Hematopoietic multipotent progenitor cell treated with erythropoietin and hydrocortisone succinate and interleukin-3 and kit ligand, for 17 days (in vitro differentiated cells): Measurements from ENCODE around the gene TMEM204.
A peak's percentile ranks its signal among the peaks of the same experiment; 100 is the strongest.

Experiments used
- DNase-seq: peaks from one replicate; pipeline ENCODE4 v3.0.0-alpha.2; 2015; ENCODE audit warnings: low spot score

TMEM204 gene

DNA sequence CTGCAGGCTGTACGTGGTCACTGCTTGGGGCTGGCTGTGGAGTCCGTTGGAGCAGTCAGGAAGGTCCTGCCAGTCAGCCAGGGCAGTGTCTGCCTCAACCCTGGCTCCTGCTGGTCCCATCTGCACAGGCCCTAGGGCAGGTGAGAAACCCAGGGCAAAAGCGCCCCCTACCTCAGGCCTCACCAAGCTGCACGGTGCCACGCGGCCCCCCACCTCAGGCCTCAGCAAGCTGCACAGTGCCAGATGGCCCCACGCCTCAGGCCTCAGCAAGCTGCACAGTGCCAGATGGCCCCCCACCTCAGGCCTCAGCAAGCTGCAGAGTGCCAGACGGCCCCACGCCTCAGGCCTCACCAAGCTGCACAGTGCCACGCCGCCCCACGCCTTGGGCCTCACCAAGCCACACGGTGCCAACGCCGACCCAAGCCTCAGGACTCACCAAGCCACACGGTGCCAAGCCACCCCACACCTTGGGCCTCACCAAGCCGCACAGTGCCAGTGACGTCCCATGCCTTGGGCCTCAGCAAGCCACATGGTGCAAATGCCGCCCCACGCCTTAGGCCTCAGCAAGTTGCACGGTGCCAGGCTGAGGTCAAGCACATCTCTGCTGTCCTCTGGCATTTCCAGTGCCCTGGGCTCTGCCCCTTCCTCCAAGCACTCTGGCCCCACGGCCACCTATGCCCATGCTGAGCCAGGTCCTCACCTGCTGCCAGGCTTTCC is 5.5 kb downstream of the TMEM204 start:
- no peak for DNase-seq

DNA sequence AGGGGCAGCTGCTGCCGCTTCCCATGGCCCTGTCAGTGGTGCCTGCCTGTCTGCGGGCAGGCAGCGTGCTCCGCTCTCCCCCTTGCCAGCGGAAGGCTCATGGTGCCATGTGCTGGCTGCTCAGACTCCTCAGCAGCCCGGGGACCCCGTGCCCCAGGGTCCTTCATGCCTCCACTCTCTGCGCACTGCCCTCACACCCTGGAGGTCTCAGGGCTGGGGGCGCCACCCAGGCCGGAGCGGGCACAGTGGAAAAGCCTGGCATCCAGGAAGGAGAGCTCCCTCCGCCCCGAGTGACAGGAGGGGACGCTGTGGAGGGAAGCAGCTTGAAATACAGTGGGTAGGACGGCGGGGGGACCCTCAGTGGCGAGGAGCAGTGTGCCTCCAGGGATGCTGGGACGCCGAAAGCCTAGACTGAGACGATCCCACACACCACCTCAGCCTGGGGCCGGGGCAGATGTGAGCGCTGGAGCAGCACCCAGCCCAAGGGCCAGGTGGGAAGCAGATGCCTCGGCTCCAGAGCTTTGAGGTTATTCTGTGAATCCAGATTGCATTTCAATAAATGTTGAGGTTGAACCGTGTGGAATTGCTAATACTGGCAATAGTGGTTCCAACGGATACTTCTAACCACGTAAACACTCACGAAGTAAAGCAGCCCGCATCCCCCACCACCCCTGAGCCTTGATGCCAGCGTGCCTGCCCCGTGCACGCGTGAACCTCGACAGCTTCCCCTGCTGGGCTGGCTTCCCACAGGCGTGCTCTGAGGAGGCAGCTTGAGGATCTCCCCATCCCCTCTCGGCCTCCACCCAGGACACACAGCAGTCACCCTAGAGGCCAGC is 6.5 kb downstream of the TMEM204 start:
- no peak for DNase-seq

DNA sequence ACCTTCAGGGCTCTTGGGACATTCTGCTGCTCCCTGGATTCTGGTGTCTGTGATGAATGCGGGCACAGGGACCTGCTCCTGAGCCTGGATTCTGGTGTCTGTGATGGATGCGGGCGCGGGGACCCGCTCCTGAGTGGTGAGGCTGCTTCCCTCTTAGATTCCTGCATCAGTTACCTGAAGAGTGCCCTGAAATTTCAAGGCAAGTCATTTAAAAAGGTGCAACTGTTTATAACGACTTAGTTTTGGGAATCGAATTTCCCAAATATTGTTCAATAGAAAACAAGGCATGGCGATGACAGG is 7.0 kb downstream of the TMEM204 start:
- DNase-seq = no peak

DNA sequence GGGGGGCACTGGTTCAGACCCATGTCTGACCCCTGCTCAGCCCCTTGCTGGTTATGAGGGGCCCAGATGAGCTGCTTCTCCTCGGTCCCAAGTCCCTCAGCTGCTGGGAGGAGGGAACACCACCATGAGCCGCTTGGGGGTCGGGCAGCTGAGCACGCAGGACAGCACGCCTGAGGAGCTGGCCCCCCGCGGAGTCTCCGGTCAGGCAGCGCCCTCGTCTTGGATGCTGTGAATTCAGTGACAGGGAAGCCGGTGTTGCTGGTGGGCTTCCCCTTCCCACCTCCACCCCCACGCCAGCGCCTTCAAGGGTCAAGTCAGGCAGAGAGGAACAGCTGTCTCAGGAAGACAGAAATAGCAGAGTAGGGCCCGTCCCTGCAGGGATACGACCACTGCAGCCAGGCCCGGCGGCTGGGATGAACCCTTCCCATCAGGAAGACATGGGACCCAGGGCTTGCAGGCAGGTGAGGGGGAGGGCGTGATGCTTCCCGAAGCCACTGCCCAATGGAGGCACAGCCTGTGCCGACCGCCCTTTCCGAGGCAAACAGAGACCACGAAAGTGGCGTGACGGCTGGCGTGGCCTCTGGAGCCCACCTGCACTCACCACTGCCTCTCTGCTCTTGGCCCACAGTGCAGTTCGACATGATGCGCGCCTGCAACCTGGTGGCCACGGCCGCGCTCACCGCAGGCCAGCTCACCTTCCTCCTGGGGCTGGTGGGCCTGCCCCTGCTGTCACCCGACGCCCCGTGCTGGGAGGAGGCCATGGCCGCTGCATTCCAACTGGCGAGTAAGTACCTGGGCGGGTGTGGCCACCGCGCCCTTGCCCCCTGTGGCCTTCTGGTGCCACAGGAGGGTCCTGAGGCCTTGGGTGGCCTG is 8.1 kb downstream of the TMEM204 start:
- no peak for DNase-seq

DNA sequence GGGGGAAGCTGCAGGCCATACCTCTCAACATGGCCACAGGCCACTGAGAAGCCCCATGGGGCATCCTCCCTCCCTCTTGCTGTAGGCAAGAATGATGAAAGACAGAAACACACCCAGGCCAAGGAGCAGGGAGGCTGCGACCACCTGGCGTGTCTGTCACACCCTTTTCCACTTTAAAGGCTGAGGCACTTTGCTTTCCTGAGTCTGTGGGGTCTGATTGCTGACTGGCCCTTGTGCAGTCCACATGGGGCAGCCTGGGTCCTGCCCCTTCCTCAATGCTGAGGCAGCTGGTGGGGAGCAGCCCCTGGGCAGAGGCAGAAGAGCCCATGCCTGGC is 8.7 kb downstream of the TMEM204 start:
- DNase-seq = no peak

DNA sequence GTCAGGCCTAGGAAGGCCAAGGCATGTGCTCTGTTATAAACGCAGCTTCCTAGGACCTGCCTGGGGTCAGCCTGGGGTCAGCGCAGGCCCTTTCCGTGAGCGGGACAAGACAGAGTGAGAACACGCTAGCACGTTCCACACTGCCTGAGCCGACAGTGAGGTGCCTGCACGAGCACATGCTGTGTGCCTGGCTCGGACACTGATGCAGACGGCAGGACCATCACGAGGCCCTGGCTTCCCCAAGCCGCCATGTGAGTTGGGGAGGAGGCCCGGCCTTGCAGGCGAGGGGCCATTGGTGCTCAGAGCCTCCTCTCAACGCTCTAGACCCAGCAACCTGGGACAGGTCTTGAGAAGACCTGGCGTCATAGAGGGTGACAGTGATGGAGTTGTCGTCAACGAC is 9.1 kb downstream of the TMEM204 start:
- no peak for DNase-seq

DNA sequence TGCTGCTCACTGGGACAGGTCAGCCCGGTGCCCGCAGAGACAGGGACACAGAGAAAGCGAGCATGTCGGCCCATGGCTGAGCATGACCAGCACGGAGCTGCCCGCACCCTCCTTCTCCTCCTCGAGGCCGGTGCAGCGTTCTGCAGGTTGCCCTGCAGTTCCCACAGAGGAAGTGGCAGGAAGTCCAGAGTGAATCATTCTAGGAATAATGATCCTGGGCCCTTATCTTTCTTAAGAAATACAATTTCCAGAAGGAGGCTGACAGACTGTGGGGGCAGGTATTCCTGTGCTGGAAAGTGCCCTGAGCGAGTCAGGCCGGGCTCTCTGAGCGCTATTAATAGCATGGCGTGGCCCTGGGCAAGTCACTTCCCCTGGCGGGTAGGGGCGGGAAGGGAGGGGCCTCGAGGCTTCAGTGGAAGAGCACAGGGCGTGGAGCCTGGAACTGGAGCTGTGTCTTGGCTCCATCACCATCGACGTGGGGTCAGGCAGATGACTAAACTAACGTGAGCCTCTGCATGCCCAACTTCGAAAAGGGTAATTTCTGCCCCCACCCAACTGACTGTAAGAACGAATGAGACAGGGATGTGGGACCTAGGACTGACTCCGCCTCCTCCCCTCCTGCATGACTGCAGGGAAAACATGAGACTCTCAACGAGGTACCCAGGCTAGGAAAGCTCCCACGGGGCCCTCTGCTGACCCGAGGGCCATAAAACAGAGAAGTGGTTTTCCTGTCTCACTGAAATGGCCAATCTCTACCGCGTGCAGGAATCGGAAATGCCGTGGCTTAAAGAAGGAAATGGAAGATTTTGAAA is 9.8 kb downstream of the TMEM204 start:
- peak; percentile 6 for DNase-seq

DNA sequence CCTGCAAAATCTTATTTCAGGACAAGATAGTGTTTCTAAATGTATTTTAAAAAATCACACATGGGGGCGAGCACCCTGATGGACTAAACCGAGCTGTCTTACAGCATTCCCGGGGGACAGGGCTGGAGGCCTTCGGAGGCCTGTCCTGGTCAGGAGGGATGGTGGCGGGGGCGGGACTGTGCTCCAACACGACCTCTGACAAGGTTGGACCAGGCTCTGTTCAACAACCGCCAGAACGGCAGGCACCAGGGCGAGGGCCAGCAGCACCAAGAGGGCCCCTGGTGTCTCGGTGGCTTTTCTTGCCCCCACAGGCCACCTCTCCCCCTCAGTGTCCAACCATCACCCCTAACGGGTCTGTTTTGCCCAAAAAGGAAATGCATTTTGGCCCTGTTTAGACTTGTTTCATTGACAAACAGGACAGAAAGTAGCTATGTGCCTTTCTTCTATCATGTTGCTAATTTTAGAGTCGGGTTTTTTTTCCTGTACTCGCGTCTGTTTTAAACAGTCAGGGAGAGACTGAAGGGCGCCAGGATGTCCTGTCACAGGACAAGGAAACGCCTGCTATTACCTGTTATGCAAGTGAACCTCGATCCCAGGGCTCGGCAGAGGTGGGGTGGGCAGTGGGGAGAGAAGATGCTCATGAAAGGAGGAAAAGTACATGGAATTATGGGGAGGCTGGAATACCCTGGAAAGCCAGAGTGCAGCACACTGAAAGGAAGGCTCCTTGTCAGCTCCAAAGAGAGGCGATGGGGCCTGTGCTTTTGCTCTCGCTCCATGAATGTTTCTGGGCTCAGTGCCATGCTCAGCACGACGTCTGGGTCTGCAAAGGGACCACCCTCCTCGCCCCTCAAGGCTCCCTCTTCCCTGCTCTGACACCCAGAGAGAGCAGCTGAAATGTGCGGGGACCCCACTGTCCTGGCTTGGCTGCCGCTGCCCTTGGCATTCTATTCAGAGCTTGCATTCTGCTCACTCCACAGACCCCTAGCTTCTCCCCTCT is 11.9 kb downstream of the TMEM204 start:
- DNase-seq = no peak

DNA sequence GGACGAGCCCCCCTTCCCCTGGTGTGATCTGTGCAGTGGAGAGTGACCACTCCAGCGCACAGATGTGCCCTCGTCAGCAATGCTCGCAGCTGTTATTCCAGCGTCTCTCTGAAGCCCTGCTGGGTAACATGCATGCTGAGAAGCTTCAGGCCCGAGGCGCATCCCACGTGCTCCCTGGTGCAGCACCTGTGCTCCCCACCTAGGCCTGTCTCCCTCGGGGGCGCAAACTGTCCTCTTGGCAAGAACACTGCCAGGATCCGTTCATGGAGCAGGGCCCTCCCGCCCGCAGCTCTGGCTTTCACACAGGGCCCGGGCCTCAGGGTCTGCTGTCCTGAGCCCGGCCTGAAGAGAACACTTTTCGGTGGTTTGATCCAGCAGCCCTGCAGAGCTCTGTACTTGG is 13.0 kb downstream of the TMEM204 start:
- DNase-seq = no peak

DNA sequence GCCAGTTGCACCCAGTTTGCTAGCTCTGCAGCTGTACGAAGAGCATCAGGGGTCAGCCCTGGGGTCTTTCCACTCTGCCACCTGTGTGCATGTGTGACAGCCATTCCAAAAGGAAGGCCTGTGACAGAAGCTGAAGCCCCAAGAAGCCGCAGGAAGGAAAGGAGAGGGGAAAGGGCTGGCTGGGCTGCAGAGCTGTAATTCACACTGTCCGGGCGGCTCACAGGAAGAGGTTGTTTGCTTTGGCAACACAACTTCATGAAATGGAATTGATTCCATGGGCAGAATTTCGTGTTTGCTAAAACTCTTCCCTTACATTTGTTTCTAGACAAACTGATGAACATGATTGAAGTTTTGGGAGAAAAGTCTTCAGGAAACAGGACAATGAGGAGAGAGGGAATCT is 14.8 kb downstream of the TMEM204 start:
- DNase-seq = no peak

DNA sequence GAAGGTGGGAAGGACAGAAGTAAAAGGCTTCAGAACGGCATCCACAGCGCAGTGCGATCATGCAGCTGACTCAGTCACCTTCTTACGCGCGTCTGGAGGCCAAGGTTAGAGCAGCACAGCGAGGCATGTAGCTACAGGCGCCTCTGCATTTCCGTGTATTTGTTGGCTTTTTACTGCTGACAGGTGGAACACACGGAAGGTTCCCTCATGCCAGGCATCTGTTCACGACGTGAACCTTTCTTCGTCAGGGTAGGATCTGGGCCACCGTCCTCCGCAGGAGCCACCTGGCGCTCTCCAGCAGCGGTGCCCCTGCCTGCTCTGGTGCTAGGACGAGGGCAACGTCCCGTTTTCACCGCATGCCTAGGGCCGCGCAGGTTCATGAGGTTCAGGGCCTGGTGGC is 15.3 kb downstream of the TMEM204 start:
- no peak for DNase-seq

DNA sequence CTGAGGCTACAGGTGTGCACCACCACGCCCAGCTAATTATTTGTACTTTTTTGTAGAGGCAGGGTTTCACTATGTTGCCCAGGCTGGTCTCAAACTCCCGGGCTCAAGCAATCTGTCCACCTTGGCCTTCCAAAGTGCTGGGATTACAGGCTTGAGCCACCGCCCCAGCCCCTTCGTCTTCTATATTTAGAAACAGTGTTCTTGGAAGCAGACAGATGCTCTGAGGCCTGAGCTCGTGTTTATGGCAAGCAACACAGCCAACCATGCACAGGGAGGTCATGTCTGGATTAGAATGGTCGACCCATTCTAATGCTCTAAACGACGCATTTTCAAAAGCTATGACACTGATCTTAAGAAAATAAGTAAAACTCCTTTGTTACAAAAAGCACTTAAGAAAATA is 16.6 kb downstream of the TMEM204 start:
- no peak for DNase-seq

DNA sequence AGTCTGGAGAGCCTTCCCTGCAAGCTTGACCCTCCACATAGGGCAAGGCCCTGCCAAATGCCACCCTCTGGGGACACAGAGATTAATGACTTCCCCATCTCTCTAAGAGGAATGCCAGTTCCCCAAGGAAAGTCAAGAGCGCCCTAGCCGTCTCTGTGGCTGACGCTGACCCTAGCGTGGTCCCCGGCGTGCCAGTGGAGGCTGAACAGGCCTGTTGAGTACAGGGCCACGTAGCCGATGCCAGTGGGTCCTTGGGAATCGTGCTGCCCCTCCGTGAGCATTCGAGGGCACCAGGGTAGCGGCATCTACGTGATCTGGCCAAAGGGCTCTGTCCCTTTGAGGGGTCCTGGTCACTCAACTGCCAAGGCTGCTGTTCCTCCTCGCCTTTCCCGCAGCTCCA is 17.2 kb downstream of the TMEM204 start:
- DNase-seq = no peak

DNA sequence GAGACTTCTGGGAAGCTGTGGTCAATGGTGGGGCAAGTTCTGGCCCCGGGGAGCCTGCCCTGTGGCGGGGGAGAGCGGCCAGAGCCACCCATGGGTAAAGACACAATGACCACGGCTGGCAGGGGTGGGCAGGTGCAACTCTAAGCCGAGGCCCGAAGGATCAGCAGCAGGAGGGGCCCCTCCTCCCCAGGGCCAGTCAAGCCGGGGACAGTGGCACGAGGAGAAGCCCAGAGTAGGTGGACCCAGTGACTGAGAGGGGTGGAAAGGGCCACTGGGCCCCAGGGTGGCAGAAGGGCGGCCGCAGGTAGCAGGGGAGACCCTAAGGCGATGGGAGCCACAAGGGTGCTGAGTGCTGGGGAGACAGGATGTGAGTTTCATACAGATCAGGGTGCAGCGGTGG is 17.7 kb downstream of the TMEM204 start:
- no peak for DNase-seq

DNA sequence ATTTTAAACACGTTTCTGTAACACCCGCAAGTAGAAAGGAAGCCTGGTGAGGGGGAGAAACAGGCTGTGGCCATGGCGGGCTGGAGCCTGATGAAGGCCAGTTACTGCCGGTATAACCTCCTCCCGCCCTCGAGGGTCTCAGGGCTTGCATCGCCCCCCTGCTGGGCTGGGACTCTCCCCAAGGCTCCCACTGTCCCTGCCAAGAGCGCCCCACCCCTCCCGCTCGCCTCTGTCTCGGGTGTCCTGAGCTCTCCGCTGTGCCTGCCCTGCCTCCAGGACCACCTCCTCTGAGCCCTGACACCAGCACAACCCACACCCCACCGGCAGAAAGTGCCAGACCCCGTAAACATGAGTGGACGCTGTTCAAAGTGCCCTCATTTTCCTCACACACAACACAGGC is 18.7 kb downstream of the TMEM204 start:
- no peak for DNase-seq

DNA sequence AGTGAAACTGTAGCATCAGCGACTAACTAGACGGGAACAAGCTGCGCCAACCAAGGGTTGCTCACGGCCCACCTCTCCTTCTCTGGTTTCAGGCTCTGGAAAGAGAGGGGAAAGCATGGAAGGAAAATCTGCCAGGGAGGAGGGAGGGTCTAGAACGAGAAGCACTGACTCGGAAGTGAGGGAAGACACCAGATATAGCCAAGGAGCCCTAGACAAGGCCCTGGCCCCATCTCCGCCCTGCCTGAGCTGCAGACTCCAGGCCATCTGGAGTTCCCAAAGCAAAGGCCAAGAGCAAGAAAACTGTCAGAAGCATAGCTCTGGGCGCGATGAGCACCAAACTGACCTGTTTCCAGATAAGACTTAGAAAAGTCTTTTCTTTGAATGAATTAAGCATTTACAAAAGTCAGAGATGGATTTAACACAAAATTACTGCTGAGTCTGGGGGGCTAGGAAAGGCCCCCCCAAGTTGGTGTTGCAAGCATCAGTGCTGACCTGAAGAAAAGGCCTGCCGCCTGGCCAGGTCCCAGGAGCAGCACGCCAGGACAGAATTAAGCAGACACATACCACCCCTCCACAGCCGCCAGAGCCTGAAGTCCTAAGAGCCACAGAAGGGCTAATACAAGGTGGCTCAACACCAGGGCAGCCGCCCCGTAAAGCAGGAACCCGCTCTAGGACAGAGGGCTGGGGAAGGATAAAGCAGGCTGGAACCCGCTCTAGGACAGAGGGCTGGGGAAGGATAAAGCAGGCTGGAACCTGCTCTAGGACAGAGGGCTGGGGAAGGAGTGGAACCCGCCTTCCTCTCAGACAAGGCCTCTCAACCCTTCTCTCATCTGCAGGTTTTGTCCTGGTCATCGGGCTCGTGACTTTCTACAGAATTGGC is 20.7 kb downstream of the TMEM204 start:
- no peak for DNase-seq

DNA sequence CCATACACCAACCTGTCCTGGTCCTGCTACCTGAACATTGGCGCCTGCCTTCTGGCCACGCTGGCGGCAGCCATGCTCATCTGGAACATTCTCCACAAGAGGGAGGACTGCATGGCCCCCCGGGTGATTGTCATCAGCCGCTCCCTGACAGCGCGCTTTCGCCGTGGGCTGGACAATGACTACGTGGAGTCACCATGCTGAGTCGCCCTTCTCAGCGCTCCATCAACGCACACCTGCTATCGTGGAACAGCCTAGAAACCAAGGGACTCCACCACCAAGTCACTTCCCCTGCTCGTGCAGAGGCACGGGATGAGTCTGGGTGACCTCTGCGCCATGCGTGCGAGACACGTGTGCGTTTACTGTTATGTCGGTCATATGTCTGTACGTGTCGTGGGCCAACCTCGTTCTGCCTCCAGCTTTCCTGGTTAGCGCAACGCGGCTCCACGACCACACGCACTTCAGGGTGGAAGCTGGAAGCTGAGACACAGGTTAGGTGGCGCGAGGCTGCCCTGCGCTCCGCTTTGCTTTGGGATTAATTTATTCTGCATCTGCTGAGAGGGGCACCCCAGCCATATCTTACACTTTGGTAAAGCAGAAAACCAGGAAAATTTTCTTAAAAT is 21.5 kb downstream of the TMEM204 start:
- DNase-seq = no peak

DNA sequence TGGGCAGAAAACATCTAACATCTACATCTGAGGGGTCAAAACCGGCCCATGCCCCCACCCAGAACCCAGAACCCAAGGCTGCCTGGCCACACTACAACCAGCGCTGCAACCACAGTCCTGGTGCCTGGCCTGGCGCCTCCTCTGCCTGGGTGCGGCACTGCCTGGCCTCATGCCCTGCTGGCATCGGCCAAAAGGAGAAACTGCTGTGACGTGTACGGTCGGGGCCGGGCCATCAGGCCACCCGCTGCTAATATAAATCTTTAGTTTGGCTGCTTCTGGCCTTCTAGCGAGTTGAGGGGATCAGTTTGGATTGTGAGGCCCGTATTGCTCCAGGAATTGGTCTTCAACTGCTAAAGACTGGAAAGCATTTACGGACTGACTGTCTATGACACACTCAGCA is 22.8 kb downstream of the TMEM204 start:
- DNase-seq = no peak

DNA sequence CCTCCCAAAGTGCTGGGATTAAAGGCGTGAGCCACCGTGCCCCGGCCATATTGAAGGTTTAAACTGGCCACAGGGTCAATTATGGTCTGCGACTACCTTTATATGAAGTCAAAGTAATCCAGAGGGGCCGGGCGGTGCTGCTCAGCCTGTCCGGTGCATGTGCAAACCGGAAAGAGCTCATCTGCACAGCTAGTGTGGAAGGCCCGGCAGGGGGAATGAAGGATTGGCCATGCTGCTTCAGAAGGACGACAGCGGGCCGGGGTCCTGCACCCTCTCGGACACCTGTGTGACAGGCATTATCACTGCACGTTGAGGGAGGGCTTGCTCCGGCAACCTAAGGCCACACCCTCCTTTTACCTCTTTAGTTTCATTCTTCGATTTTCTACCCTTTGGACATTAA is 23.6 kb downstream of the TMEM204 start:
- DNase-seq = no peak
